ENCODE measurements around the gene MPHOSPH9. TPM values are rescaled to one million over a fixed set of nuclear protein-coding genes. Genes with fewer than 3 reads are reported as not detected.

MPHOSPH9 gene
- total RNA-seq, 4 donors from 2014 or later, result 21.6 to 53.6 (median 39.1) TPM

GRCh38 chr12:123120452-123121166 lies 112.3 kb downstream of the MPHOSPH9 start:
- no peaks in the 10 kb centered on the region for H3K27me3 ChIP-seq
- whole genome bisulfite sequencing, 2 donors, result 77 to 86% methylated on average over 3 of the region's 3 CpGs
- DNase-seq, result no peak
- no peak for TF ChIP-seq CTCF (IDR thresholded peaks at IDR 0.05)
- TF ChIP-seq POLR2A (IDR thresholded peaks at IDR 0.05), result no peak
- H3K9me3 ChIP-seq, result no peaks in the 10 kb centered on the region
- peak overlapping the region in 2 of 3 donors; percentile 13 to 14 for H3K27ac ChIP-seq
- intact Hi-C loops (cut with DNase I), result no loop called here
- no peak overlapping the region for H3K4me3 ChIP-seq (replicated peaks in 1 of 3)
- peaks cover 13 to 21% of the 10 kb centered on the region in 2 donors for H3K4me1 ChIP-seq
- no peaks in the 10 kb centered on the region for H3K36me3 ChIP-seq

GRCh38 chr12:123119808-123120207 lies 113.1 kb downstream of the MPHOSPH9 start:
- Histone ChIP-seq H3K27me3 (no peaks in the 10 kb centered on the region), H3K36me3 (no peaks in the 10 kb centered on the region), H3K4me1 (peaks cover 21 to 29% of the 10 kb centered on the region in 2 donors), H3K27ac (peak overlapping the region in 1 of 3 donors; percentile 14), H3K9me3 (no peaks in the 10 kb centered on the region), H3K4me3 (replicated peaks in 1 of 3) (no peak overlapping the region)
- DNase-seq, result no peak
- TF ChIP-seq CTCF (IDR thresholded peaks at IDR 0.05), result no peak
- no peak for TF ChIP-seq POLR2A (IDR thresholded peaks at IDR 0.05)
- intact Hi-C loops (cut with DNase I), result no loop called here
- WGBS, 2 donors, result 92 to 93% methylated on average over 7 of the region's 7 CpGs

- H3K4me3 ChIP-seq (replicated peaks in 1 of 3), result no peak overlapping the region
- no peak overlapping the region for H3K27ac ChIP-seq
- no peaks in the 10 kb centered on the region for H3K9me3 ChIP-seq
- WGBS, 2 donors, result 86 to 92% methylated on average over 8 of the region's 8 CpGs
- DNase-seq, result no peak
- intact Hi-C loops (cut with DNase I), result no loop called here
- H3K27me3 ChIP-seq, result no peaks in the 10 kb centered on the region
- H3K36me3 ChIP-seq, result no peaks in the 10 kb centered on the region
- peaks cover 28 to 41% of the 10 kb centered on the region in 2 donors for H3K4me1 ChIP-seq
- TF ChIP-seq POLR2A (IDR thresholded peaks at IDR 0.05) (no peak), CTCF (IDR thresholded peaks at IDR 0.05) (no peak)
These were observed 114.4 kb downstream of the MPHOSPH9 start for GRCh38 chr12:123118497-123118896.

GRCh38 chr12:123115409-123116121 lies 117.4 kb downstream of the MPHOSPH9 start:
- Histone ChIP-seq H3K4me3 (replicated peaks in 1 of 3) (no peak overlapping the region), H3K27ac (peak overlapping the region; percentile 9 to 87 (median 29)), H3K36me3 (no peaks in the 10 kb centered on the region), H3K9me3 (no peaks in the 10 kb centered on the region), H3K4me1 (peaks cover 40 to 50% of the 10 kb centered on the region in 2 donors), H3K27me3 (no peaks in the 10 kb centered on the region)
- DNase-seq, result peak; percentile 29 to 49
- TF ChIP-seq POLR2A (IDR thresholded peaks at IDR 0.05), result no peak
- TF ChIP-seq CTCF (IDR thresholded peaks at IDR 0.05), result no peak
- intact Hi-C loops (cut with DNase I), result no loop called here
- WGBS, 2 donors, result 56 to 69% methylated on average over 8 of the region's 8 CpGs

All from thyroid gland (tissue), 4 donors.